NCI-H128 (cell line): ENCODE data around the gene RRAGD.
A peak's percentile ranks its signal among the peaks of the same experiment; 100 is the strongest.

ENCODE experiments used
- DNase-seq: peaks from one replicate; lab custom pipeline; 2025; ENCODE audit not compliant: unreplicated experiment; lab: John Stamatoyannopoulos, UW

Gene RRAGD, protein sequence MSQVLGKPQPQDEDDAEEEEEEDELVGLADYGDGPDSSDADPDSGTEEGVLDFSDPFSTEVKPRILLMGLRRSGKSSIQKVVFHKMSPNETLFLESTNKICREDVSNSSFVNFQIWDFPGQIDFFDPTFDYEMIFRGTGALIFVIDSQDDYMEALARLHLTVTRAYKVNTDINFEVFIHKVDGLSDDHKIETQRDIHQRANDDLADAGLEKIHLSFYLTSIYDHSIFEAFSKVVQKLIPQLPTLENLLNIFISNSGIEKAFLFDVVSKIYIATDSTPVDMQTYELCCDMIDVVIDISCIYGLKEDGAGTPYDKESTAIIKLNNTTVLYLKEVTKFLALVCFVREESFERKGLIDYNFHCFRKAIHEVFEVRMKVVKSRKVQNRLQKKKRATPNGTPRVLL

DNA sequence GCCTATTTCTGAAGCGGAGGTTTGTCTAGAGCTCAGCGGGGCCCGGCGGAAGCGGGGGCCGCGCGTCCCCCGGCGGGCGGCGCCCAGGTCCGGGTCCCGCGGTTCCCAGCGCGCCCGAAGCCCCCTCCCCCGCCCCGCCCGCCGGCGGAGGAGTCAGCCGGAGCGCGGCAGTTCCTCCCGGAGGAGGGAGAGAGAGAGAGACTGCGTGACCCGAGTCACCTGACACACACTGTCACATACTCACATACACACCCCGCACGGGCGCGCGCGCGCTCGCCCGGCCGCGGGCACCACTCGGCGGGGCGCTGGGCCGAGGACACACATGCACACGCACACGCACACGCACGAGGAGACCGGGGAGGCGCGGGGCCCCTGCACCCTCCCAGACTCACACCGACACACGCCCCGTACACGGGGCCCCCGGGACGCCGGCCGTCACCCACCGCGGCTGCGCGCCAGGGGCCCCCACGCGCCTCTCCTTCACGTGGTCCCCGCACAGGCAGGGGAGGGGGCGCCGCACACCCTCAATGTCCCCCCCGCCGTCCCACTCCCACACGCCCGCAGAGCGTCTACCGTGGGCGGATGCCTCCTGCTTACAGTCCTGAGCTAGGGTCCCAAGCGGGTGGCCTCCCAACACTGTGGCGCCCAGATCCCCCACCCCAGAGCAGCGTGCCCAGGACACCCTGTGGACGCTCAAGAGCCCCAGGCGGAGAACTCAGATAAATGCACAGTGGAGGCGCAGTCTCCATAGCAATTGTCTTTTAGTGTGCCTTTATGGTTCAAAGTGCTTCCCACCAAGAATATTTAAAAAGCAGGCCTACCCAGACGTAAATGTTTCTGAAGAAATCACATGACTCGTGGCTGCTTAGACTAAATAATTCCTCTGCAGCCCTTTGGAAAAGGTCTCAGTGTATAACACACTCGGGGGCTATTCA is at the start of gene RRAGD:
Gene RRAGD (minus strand): TSS at position 203 of the 935 bp plus-strand sequence. CDS start 280 bp downstream, outside the sequence.
- DNase-seq, result peak; percentile 57

DNA sequence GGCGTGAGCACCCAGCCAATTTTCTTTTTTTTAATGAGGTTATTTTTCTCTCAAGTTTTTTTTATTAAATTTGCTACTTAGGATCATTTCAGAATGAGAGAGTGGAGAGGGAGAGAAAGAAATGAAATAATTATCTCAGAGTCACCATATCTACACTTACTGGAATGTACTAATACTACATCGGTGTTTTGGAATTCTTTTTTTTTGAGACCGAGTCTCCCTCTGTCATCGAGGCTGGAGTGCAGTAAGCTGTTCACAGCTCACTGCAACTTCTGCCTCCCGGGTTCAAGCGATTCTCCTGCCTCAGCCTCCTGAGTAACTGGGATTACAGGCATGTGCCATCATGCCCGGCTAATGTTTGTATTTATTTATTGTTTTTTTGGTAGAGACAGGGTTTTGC is 48.6 kb upstream of the RRAGD start:
- no peak for DNase-seq

DNA sequence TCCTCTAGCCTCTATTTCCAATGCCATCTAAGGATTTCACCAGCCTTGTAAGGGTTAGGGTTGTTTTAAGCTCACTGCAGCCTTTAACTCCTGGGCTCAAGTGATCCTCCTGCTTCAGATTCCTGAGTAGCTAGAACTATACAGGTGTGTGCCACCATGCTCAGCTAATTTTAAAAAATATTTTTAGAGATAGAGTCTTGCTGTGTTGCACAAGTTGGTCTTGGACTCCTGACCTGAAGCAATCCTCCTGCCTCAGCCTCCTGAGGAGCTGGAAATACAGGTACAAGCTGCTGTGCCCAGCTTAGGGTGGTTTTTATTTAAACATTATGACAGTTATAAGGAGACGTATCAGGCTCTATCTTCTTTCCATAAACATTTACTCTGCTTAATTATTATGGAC is 47.4 kb upstream of the RRAGD start:
- DNase-seq, result no peak

DNA sequence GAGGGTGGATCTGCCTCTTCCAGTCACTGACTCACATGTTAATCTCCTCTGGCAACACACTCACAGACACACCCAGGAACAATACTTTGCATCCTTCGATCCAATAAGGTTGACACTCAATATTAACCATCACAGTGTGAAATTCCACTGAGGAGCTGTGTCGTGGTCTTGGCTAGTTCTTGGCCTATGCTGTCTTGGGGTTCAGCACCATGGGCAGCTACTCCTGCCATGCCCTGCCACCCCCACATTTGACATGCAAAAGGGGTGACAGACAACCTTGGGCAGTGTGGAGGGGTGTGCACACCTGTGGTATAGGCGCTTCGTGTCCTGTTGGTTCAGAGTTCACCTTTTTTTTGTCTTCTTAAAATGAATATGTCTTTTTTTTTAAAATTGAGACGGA is 46.6 kb upstream of the RRAGD start:
- no peak for DNase-seq

DNA sequence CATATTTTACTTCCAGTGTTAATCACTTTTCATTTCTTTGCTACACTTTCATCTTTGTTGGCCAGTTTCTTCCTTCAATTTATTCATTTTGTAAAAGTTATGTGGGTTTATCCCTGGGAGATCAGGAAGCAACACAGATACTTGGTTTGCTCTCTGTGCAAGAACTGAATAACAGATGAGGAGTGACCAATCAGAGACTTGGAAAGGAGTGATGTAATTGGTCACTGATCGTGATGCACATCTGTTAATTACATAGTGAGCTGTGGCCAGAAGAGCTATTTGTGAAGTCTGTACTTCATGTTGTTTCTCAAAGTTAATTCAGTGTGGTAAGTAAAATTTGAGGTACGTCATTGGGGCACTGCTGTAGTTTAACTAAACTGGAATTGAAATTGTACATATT is 42.2 kb upstream of the RRAGD start:
- DNase-seq, result no peak

DNA sequence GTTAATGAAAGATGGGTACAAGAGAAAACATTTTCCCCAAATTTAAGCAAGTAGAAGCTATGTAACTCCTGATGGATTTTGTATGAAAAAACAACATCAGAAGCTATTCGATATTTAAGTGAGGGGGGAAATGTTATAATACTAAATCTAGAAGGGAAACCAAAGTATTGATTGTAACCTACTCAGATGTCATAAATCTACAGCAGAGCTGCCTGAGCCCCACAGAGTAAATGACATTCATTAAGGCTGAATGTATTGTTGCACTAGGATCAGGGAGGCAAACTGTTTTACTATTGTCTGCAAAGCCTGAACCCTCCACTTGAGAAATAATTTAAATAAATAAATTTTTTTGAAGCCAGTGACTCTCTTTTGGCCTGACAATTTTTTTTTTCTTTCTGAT is 40.2 kb upstream of the RRAGD start:
- no peak for DNase-seq

DNA sequence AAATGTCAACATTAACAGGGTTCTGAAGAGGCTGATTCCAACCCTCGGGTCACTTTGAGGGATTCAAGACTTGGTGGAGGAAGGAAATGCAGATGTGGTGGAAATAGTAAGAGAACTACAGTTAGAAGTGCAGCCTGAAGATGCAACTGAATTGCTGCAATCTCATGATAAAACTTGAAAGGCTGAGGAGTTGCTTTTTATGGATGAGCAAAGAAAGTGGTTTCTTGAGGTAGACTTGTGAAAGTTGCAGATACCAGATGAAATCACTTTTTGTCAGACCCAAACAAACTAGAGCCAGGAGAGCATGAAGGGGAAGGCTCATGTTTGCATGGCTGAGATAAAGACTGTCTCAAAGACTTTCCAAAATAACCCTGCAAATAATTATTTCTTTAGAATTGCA is 37.1 kb upstream of the RRAGD start:
- DNase-seq, result no peak

DNA sequence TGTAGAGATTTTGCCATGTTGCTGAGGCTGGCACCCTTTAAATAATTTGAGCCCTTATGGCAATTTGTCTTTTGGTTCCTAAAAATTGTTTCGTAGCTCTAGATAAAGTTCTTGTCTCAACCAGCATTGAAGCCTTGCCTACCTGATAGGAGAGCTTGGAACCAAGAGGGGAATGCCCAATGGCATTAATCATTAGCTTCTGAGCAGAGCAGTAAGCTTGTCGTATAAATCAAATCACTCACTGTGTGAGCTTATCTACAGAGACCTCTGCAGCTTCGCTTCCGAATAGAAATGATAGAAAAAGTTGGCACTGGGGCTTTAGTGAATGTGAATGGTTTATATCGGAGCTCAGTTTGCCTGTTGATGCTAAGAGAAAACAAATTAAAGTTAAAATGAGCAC is 31.6 kb upstream of the RRAGD start:
- DNase-seq, result no peak

DNA sequence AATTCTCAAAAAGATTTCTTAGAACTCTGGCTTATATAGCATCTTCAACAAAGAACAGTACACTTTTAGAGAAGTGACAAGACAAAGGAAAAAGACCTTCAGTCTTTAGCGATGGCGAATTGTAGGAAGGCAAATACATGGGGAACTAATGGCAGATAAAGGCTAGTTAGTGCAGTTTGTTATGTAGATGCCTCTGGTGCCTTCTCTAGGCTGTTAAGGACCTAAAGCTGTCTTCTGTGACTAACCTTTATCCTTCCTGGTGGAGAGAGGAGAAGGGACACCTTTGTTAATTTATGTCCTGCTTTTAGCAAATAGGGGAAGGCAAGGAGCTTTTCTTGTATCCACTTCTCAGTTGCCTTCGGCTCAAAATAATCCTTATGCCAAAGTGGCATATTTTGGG is 28.1 kb upstream of the RRAGD start:
- no peak for DNase-seq

DNA sequence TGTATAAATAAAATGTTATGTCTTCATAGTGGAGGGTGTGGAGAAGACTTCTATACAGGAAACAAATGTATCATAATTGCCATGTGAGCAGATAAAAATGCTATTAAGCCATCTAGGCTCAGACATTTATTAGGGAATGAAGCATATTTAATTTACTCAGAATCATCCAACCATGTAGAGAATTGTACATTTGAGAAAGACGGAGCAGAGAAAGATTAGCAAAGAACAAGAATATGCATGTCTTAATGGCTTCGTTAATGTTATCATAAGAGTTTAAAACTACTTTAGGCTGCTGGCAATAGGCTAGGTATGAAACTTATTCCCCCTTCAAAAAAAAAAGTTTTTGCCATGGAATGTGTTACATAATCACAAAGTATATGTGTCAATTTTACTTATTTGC is 26.9 kb upstream of the RRAGD start:
- no peak for DNase-seq

DNA sequence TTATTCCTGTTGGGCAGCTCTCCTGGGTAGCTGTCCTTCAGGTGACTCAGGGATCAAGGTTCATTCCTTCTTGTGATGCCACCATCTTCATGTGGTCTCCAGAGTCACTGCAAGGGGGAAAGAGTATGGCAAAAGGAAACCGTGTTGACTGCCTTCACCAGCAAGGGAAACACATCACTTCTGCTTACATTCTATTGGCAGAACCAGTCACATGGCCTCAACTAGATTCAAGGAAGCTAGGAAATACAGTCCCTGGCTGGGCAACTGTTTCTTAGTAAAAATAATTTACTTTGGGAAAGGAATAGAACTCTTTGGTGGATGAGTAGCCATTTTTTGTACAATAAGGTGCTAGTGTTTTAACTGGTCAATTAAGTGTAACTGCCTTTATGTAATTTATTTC is 26.2 kb upstream of the RRAGD start:
- no peak for DNase-seq

DNA sequence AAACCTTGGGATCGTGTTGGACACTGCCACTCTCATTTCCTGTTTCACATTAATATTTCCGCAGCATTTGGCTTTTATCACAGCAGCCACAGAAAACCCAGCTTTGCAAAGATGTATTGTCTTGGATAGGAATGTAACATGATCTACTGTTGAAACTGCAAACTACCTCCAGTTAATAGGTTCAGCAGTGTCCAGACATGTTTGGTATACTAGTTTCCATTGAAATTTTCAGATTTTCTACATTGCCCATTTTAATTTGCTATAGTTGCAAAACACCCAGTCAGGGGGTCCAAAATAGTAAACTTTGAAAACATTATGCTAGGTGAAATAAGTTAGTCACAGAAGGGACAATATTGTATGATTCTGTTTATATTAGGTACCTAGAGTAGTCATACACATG is 24.2 kb upstream of the RRAGD start:
- no peak for DNase-seq

DNA sequence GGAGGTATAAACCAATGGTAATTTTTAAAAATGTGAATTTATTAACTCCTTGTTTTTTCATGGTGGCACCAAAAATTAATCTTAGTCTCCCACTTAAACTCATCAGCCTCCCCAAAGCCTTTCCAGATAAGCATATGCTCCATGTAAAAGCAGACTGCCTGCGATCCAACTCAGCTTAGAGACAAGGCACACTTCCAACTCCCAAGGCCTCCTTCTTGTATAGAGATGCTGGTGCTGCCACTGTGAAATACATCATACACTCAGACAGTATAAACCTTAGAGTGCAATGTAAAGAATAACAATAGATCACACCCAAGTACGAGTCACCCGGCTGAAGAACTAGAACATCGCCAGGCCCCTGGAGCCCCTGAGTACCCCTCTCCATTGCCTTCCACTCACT is 22.9 kb upstream of the RRAGD start:
- no peak for DNase-seq

DNA sequence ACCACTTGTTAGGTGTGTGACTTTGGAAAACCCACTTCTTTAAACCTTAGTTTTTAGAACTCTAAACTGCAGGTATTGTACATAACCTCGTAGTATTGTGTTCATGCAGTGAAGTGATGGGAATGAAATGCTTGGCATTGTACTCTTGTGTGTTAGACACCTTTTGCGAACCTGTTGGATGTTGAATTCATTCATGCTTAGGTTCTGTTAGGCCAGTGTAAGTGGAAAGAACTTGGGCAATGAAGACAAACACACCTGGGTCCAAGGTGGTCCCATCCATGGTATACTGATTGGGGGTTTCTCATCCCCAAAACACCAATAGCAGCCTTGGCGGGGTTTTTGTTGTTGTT is 22.1 kb upstream of the RRAGD start:
- DNase-seq, result no peak

DNA sequence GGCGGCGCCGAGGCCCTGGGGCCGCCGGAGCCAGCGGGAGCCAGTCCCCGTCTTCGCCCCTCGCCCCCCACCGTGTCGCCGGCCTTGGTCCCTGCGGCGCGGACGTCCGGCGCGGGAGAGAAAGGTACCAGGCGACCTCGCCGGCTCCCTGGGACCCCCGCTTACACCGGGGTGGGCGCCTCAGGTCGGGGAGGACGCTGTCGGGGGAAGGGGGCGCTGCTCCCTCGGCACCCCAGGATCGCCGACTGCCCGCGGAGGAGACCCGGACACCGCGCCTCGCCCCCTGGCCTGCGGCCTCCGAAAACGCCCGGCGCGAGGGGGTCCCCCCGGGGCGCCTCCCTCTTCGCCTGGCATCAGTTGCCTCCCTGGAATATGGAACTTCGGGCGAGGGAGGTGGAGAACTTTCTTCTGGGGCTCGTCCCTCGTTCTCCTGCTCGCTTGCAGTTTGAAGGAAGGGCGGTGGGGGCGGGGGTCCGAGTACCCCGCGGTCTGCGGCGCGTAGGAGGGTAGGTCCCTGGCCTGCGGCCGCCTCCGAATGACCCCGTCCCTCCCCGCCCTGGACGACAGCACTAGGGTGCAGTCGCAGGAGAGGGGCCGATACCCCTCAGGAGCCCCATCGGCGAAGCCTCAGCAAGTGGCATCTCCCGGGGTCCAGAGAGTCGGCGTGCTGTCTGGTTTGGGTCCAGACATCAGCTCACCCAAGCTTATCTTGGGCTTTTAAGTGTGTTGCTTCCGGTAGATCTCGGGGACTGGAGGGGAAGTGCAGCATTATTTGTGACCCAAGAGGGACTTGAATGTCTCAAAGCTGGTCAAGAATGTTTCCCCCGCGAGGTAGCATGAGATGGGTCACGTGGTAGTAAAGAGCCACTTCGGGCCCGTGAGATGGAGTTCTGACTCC is 21.4 kb upstream of the RRAGD start:
- no peak for DNase-seq

DNA sequence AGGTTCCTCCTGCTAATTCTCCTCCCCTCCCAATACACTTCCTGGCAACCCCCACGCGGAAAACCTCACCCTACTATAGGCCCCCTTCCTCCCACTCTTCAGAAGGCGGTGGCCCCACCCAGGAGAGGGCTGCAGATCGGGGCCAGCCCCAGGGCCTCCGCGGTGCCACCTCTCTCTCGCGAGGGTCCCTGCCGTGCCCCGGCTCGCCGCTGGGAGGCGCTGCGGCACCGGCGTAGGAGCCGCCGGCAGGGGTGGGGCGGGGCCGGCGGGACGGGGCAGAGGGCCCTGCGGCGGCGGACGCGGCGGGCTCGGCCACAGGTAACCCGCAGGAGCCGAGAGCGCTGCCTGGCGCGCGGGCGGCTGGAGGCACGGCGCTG is 20.8 kb upstream of the RRAGD start, which contains the start of gene ANKRD6:
Gene ANKRD6 (plus strand): TSS at position 278 of the 377 bp plus-strand sequence. CDS start 133,825 bp downstream, outside the sequence.
- DNase-seq, result peak; percentile 42

DNA sequence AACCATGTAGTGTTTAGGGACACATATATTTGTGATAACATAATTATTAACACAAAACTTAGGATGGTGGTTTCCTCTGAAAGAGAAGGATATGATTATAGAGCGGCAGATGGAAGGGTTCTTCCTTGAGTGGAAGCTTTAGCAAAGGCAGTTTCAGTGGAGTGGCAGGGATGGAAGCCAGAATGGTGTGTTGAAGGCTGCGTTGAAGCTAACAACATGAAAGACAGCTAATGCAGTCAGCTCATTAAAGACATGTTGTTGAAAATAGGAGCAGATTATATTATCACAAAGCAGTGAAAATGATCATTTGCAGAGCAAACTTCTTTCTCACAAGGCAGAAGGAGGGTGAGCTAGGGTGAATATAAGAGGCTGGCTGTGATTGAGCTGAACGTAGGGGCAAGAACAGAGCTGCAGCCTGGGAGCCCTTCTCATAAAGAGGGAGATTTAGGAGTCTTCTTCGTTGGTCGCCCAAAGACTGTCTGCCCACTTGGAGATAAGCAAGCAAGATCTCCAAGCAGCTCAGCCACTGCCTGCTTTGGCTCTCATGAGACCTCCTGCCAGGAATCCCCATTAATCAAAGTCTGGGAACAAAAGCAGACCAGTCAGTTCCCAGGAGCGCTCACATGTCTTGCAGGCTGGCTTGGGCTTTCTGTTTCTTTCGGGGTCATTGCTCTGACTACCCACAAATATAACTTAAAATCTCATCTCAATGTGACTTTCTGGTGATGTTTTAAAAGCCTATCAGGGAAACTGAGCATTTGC is 18.3 kb upstream of the RRAGD start:
- DNase-seq, result no peak

DNA sequence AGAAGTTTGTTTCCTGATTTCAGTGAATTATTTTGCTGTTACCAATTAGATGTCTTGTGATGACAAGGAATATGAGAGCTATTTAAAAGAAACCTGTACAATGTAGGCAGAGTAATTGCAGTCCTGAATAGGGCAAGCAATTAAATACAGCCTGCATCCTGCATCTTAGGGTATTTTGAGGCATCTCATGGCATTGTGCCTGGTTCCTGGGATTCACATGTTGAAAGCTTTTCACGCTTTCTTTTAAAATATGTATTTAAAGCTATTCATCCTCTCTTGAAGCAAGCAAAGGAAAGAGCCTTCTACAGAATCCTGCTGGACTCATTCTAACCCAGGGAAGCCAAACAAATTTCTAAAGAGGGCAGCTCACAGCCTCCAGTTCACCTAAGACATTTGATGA is 4.7 kb upstream of the RRAGD start:
- DNase-seq, result no peak

DNA sequence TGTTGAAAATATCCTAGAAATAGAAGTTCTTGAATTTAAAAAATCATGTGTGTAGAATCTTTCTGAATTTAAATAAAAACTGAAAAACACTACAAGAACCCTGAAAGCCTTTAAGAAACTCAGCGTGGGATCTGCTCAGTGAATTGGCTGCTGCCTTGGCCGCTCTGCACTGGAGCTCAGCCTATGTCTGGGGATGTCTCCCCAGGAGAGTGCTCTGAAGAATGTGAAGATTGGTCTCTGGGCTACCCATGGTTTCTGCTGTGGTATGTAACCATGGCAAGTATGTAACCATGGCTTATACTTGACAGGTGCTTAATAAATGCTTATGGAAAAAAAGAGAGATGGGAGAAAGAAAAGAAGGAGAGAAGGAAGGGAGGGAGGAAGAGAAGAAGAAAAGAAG is 3.1 kb upstream of the RRAGD start:
- no peak for DNase-seq

DNA sequence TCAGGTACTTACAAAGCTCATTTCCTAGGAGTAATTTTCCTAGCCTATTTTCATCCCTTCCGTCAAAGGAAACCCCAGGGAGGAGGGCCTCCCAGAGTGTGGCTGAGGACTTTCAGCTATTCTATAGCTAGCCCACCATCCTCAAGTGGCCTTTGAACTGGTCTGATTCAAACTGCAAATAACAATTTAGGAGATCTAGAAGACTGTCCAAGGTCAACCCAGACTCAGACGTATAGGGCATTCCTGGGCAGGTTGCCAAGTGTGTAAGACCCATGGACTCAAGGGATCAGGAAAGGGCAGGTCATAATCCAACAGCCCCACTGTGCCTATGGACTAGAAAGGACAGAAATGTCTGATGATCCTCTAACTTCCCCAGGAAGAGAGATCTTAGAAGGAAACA is 2.1 kb upstream of the RRAGD start:
- no peak for DNase-seq
